ENCODE results near the gene GALK2.

GRCh38 chr15:49331951-49332350 lies 161.9 kb downstream of the GALK2 start:
- TF ChIP-seq CTCF (conservative IDR thresholded peaks at IDR 0.05; ENCODE audit: low read depth in 2 of 2) (no peak), EZH2 (IDR thresholded peaks at IDR 0.05; ENCODE audit: low read depth, unreplicated experiment) (no peak), STAT1 (IDR thresholded peaks at IDR 0.05; ENCODE audit: unreplicated experiment) (no peak), CREB1 (CRISPR knock-in tag; IDR thresholded peaks at IDR 0.05; ENCODE audit: low read depth) (no peak), POLR2AphosphoS5 (IDR thresholded peaks at IDR 0.05; ENCODE audit: low read depth) (no peak), ZNF331 (CRISPR knock-in tag; IDR thresholded peaks at IDR 0.05; ENCODE audit: low read depth) (no peak), ZNF114 (CRISPR knock-in tag; IDR thresholded peaks at IDR 0.05) (no peak), EZH2phosphoT487 (IDR thresholded peaks at IDR 0.05; ENCODE audit: unreplicated experiment) (no peak), JUNB (IDR thresholded peaks at IDR 0.05; ENCODE audit: unreplicated experiment) (no peak), NANOG (IDR thresholded peaks at IDR 0.05; ENCODE audit: borderline replicate concordance) (no peak)
- TF ChIP-seq, protein P1, sequence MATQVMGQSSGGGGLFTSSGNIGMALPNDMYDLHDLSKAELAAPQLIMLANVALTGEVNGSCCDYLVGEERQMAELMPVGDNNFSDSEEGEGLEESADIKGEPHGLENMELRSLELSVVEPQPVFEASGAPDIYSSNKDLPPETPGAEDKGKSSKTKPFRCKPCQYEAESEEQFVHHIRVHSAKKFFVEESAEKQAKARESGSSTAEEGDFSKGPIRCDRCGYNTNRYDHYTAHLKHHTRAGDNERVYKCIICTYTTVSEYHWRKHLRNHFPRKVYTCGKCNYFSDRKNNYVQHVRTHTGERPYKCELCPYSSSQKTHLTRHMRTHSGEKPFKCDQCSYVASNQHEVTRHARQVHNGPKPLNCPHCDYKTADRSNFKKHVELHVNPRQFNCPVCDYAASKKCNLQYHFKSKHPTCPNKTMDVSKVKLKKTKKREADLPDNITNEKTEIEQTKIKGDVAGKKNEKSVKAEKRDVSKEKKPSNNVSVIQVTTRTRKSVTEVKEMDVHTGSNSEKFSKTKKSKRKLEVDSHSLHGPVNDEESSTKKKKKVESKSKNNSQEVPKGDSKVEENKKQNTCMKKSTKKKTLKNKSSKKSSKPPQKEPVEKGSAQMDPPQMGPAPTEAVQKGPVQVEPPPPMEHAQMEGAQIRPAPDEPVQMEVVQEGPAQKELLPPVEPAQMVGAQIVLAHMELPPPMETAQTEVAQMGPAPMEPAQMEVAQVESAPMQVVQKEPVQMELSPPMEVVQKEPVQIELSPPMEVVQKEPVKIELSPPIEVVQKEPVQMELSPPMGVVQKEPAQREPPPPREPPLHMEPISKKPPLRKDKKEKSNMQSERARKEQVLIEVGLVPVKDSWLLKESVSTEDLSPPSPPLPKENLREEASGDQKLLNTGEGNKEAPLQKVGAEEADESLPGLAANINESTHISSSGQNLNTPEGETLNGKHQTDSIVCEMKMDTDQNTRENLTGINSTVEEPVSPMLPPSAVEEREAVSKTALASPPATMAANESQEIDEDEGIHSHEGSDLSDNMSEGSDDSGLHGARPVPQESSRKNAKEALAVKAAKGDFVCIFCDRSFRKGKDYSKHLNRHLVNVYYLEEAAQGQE (IDR thresholded peaks at IDR 0.05; ENCODE audit: unreplicated experiment) = no peak
- TF ChIP-seq, protein P2, sequence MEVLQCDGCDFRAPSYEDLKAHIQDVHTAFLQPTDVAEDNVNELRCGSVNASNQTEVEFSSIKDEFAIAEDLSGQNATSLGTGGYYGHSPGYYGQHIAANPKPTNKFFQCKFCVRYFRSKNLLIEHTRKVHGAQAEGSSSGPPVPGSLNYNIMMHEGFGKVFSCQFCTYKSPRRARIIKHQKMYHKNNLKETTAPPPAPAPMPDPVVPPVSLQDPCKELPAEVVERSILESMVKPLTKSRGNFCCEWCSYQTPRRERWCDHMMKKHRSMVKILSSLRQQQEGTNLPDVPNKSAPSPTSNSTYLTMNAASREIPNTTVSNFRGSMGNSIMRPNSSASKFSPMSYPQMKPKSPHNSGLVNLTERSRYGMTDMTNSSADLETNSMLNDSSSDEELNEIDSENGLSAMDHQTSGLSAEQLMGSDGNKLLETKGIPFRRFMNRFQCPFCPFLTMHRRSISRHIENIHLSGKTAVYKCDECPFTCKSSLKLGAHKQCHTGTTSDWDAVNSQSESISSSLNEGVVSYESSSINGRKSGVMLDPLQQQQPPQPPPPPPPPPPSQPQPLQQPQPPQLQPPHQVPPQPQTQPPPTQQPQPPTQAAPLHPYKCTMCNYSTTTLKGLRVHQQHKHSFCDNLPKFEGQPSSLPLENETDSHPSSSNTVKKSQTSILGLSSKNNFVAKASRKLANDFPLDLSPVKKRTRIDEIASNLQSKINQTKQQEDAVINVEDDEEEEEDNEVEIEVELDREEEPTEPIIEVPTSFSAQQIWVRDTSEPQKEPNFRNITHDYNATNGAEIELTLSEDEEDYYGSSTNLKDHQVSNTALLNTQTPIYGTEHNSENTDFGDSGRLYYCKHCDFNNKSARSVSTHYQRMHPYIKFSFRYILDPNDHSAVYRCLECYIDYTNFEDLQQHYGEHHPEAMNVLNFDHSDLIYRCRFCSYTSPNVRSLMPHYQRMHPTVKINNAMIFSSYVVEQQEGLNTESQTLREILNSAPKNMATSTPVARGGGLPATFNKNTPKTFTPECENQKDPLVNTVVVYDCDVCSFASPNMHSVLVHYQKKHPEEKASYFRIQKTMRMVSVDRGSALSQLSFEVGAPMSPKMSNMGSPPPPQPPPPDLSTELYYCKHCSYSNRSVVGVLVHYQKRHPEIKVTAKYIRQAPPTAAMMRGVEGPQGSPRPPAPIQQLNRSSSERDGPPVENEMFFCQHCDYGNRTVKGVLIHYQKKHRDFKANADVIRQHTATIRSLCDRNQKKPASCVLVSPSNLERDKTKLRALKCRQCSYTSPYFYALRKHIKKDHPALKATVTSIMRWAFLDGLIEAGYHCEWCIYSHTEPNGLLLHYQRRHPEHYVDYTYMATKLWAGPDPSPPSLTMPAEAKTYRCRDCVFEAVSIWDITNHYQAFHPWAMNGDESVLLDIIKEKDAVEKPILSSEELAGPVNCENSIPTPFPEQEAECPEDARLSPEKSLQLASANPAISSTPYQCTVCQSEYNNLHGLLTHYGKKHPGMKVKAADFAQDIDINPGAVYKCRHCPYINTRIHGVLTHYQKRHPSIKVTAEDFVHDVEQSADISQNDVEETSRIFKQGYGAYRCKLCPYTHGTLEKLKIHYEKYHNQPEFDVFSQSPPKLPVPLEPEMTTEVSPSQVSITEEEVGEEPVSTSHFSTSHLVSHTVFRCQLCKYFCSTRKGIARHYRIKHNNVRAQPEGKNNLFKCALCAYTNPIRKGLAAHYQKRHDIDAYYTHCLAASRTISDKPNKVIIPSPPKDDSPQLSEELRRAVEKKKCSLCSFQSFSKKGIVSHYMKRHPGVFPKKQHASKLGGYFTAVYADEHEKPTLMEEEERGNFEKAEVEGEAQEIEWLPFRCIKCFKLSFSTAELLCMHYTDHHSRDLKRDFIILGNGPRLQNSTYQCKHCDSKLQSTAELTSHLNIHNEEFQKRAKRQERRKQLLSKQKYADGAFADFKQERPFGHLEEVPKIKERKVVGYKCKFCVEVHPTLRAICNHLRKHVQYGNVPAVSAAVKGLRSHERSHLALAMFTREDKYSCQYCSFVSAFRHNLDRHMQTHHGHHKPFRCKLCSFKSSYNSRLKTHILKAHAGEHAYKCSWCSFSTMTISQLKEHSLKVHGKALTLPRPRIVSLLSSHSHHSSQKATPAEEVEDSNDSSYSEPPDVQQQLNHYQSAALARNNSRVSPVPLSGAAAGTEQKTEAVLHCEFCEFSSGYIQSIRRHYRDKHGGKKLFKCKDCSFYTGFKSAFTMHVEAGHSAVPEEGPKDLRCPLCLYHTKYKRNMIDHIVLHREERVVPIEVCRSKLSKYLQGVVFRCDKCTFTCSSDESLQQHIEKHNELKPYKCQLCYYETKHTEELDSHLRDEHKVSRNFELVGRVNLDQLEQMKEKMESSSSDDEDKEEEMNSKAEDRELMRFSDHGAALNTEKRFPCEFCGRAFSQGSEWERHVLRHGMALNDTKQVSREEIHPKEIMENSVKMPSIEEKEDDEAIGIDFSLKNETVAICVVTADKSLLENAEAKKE (CRISPR knock-in tag; IDR thresholded peaks at IDR 0.05) = no peak
- TF ChIP-seq, protein P3, sequence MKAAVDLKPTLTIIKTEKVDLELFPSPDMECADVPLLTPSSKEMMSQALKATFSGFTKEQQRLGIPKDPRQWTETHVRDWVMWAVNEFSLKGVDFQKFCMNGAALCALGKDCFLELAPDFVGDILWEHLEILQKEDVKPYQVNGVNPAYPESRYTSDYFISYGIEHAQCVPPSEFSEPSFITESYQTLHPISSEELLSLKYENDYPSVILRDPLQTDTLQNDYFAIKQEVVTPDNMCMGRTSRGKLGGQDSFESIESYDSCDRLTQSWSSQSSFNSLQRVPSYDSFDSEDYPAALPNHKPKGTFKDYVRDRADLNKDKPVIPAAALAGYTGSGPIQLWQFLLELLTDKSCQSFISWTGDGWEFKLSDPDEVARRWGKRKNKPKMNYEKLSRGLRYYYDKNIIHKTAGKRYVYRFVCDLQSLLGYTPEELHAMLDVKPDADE (IDR thresholded peaks at IDR 0.05) = no peak
